ENCODE results near the gene DEAF1.

DEAF1 gene

GRCh38 chr11:708511-708910, 13.5 kb upstream of the DEAF1 start:
- DNase-seq, result no peak
- H3K9me3 ChIP-seq (ENCODE audit: control extremely low read depth in 1 of 5, control insufficient read depth in 4 of 5, insufficient read depth in 2 of 5, low read depth in 1 of 5, low read length in 4 of 5), result no peaks in the 10 kb centered on the region
- H3K4me3 ChIP-seq (ENCODE audit: control insufficient read depth in 1 of 7, extremely low read depth in 1 of 7, insufficient read depth in 4 of 7, low read depth in 2 of 7, low read length in 6 of 7), result no peak overlapping the region
- WGBS (ENCODE audit: insufficient coverage), result 70% methylated on average over 5 of the region's 7 CpGs
- CTCF ChIA-PET, result no interaction called here
- peaks cover 0 to 22% (median 10%) of the 10 kb centered on the region in 4 experiments for H3K4me1 ChIP-seq (ENCODE audit: control extremely low read depth in 1 of 4, control insufficient read depth in 4 of 4, insufficient read depth in 4 of 4, low read length in 3 of 4)
- peaks cover 0 to 4% (median 0%) of the 10 kb centered on the region in 4 experiments for H3K36me3 ChIP-seq (ENCODE audit: control insufficient read depth in 4 of 4, insufficient read depth in 4 of 4, low read length in 3 of 4)
- H3K27ac ChIP-seq (ENCODE audit: insufficient read depth in 1 of 2, low read depth in 1 of 2, low read length in 2 of 2, poor library complexity in 1 of 2, severe bottlenecking in 2 of 2), result no peak overlapping the region
- H3K27me3 ChIP-seq (replicated peaks in 2 of 5; ENCODE audit: control insufficient read depth in 4 of 5, insufficient read depth in 5 of 5, low read length in 4 of 5), result peaks cover 0 to 60% (median 8%) of the 10 kb centered on the region in 5 experiments
- POLR2A ChIA-PET, result no interaction called here

GRCh38 chr11:707817-708420, 12.9 kb upstream of the DEAF1 start:
- ChIA-PET CTCF (interaction anchor here (1.5 kb wide), 1 partner anchor 18 kb away, joined by 4 read pairs; no protein-coding TSS in a partner anchor), POLR2A (no interaction called here)
- no peak for DNase-seq
- Histone ChIP-seq H3K36me3 (ENCODE audit: control insufficient read depth in 4 of 4, insufficient read depth in 4 of 4, low read length in 3 of 4) (peaks cover 0 to 4% (median 0%) of the 10 kb centered on the region in 4 experiments), H3K4me1 (ENCODE audit: control extremely low read depth in 1 of 4, control insufficient read depth in 4 of 4, insufficient read depth in 4 of 4, low read length in 3 of 4) (peaks cover 0 to 22% (median 10%) of the 10 kb centered on the region in 4 experiments), H3K4me3 (ENCODE audit: control insufficient read depth in 1 of 7, extremely low read depth in 1 of 7, insufficient read depth in 4 of 7, low read depth in 2 of 7, low read length in 6 of 7) (no peak overlapping the region), H3K27ac (ENCODE audit: insufficient read depth in 1 of 2, low read depth in 1 of 2, low read length in 2 of 2, poor library complexity in 1 of 2, severe bottlenecking in 2 of 2) (no peak overlapping the region), H3K27me3 (replicated peaks in 2 of 5; ENCODE audit: control insufficient read depth in 4 of 5, insufficient read depth in 5 of 5, low read length in 4 of 5) (peaks cover 0 to 60% (median 8%) of the 10 kb centered on the region in 5 experiments), H3K9me3 (ENCODE audit: control extremely low read depth in 1 of 5, control insufficient read depth in 4 of 5, insufficient read depth in 2 of 5, low read depth in 1 of 5, low read length in 4 of 5) (no peaks in the 10 kb centered on the region)
- WGBS (ENCODE audit: insufficient coverage), result 97% methylated on average over 14 of the region's 16 CpGs

- CTCF ChIA-PET, result interaction anchor here (0.7 to 1.5 kb wide), 4 partner anchors 10 to 45 kb away, joined by 3 to 4 read pairs (median 4); no protein-coding TSS in a partner anchor
- Histone ChIP-seq H3K36me3 (ENCODE audit: control insufficient read depth in 4 of 4, insufficient read depth in 4 of 4, low read length in 3 of 4) (peaks cover 0 to 4% (median 0%) of the 10 kb centered on the region in 4 experiments), H3K4me3 (ENCODE audit: control insufficient read depth in 1 of 7, extremely low read depth in 1 of 7, insufficient read depth in 4 of 7, low read depth in 2 of 7, low read length in 6 of 7) (no peak overlapping the region), H3K9me3 (ENCODE audit: control extremely low read depth in 1 of 5, control insufficient read depth in 4 of 5, insufficient read depth in 2 of 5, low read depth in 1 of 5, low read length in 4 of 5) (no peaks in the 10 kb centered on the region), H3K27me3 (replicated peaks in 2 of 5; ENCODE audit: control insufficient read depth in 4 of 5, insufficient read depth in 5 of 5, low read length in 4 of 5) (peaks cover 0 to 60% (median 8%) of the 10 kb centered on the region in 5 experiments), H3K4me1 (ENCODE audit: control extremely low read depth in 1 of 4, control insufficient read depth in 4 of 4, insufficient read depth in 4 of 4, low read length in 3 of 4) (peaks cover 0 to 22% (median 12%) of the 10 kb centered on the region in 4 experiments), H3K27ac (ENCODE audit: insufficient read depth in 1 of 2, low read depth in 1 of 2, low read length in 2 of 2, poor library complexity in 1 of 2, severe bottlenecking in 2 of 2) (no peak overlapping the region)
- 60% methylated on average over 20 of the region's 30 CpGs for WGBS (ENCODE audit: insufficient coverage)
- DNase-seq, result no peak
- POLR2A ChIA-PET, result no interaction called here
These were observed 12.2 kb upstream of the DEAF1 start for GRCh38 chr11:706957-707816.

- 21% methylated on average over 15 of the region's 22 CpGs for WGBS (ENCODE audit: insufficient coverage)
- Histone ChIP-seq H3K4me3 (ENCODE audit: control insufficient read depth in 1 of 7, extremely low read depth in 1 of 7, insufficient read depth in 4 of 7, low read depth in 2 of 7, low read length in 6 of 7) (peak overlapping the region in 2 of 7 experiments; percentile 28 to 32), H3K27me3 (replicated peaks in 2 of 5; ENCODE audit: control insufficient read depth in 4 of 5, insufficient read depth in 5 of 5, low read length in 4 of 5) (peaks cover 0 to 60% (median 8%) of the 10 kb centered on the region in 5 experiments), H3K9me3 (ENCODE audit: control extremely low read depth in 1 of 5, control insufficient read depth in 4 of 5, insufficient read depth in 2 of 5, low read depth in 1 of 5, low read length in 4 of 5) (no peaks in the 10 kb centered on the region), H3K36me3 (ENCODE audit: control insufficient read depth in 4 of 4, insufficient read depth in 4 of 4, low read length in 3 of 4) (peaks cover 0 to 10% (median 2%) of the 10 kb centered on the region in 4 experiments), H3K27ac (ENCODE audit: insufficient read depth in 1 of 2, low read depth in 1 of 2, low read length in 2 of 2, poor library complexity in 1 of 2, severe bottlenecking in 2 of 2) (no peak overlapping the region), H3K4me1 (ENCODE audit: control extremely low read depth in 1 of 4, control insufficient read depth in 4 of 4, insufficient read depth in 4 of 4, low read length in 3 of 4) (peaks cover 0 to 22% (median 12%) of the 10 kb centered on the region in 4 experiments)
- ChIA-PET POLR2A (no interaction called here), CTCF (interaction anchor here (0.7 to 1.5 kb wide), 4 partner anchors 9 to 44 kb away, joined by 3 to 4 read pairs (median 4); no protein-coding TSS in a partner anchor)
- no peak for DNase-seq
These were observed 11.5 kb upstream of the DEAF1 start for GRCh38 chr11:706439-706956.

- peaks cover 0 to 12% (median 2%) of the 10 kb centered on the region in 4 experiments for H3K36me3 ChIP-seq (ENCODE audit: control insufficient read depth in 4 of 4, insufficient read depth in 4 of 4, low read length in 3 of 4)
- H3K4me1 ChIP-seq (ENCODE audit: control extremely low read depth in 1 of 4, control insufficient read depth in 4 of 4, insufficient read depth in 4 of 4, low read length in 3 of 4), result peaks cover 0 to 17% (median 12%) of the 10 kb centered on the region in 4 experiments
- peaks cover 0 to 57% (median 8%) of the 10 kb centered on the region in 5 experiments for H3K27me3 ChIP-seq (replicated peaks in 2 of 5; ENCODE audit: control insufficient read depth in 4 of 5, insufficient read depth in 5 of 5, low read length in 4 of 5)
- CTCF ChIA-PET, result interaction anchor here (0.7 to 1.5 kb wide), 2 partner anchors 16 to 20 kb away, joined by 4 to 6 read pairs; no protein-coding TSS in a partner anchor
- peak within 1 kb of the TSS in 2 of 7 experiments; percentile 28 to 32 for H3K4me3 ChIP-seq (ENCODE audit: control insufficient read depth in 1 of 7, extremely low read depth in 1 of 7, insufficient read depth in 4 of 7, low read depth in 2 of 7, low read length in 6 of 7)
- 6% methylated on average over 70 of the region's 90 CpGs for WGBS (ENCODE audit: insufficient coverage)
- POLR2A ChIA-PET, result interaction anchor here (1.0 kb wide), 1 partner anchor 12 kb away, joined by 3 read pairs; no protein-coding TSS in a partner anchor
- no peak within 1 kb of the TSS for H3K27ac ChIP-seq (ENCODE audit: insufficient read depth in 1 of 2, low read depth in 1 of 2, low read length in 2 of 2, poor library complexity in 1 of 2, severe bottlenecking in 2 of 2)
- no peaks in the 10 kb centered on the region for H3K9me3 ChIP-seq (ENCODE audit: control extremely low read depth in 1 of 5, control insufficient read depth in 4 of 5, insufficient read depth in 2 of 5, low read depth in 1 of 5, low read length in 4 of 5)
- peak in 1 of 3 donors; percentile 36 for DNase-seq
These were observed 10.8 kb upstream of the DEAF1 start, which contains the start of gene EPS8L2 for GRCh38 chr11:705646-706438. Gene EPS8L2, plus strand, starts transcription at chr11:706231. Its CDS starts 3,177 bp downstream, at chr11:709408.
